Measurements from ENCODE around the gene SMU1. TPM values are rescaled to one million over a fixed set of nuclear protein-coding genes. Genes with fewer than 3 reads are reported as not detected.
A peak's percentile ranks its signal among the peaks of the same experiment; 100 is the strongest.

SMU1 gene
- total RNA-seq, 1 donor from 2014 or later, result 25.4 TPM

GRCh38 chr9:33109097-33109496 lies 32.6 kb upstream of the SMU1 start:
- H3K27ac Mint-ChIP-seq, result peak overlapping the region; percentile 73
- no peaks in the 10 kb centered on the region for H3K9me3 Mint-ChIP-seq
- TF ChIP-seq, protein P1, sequence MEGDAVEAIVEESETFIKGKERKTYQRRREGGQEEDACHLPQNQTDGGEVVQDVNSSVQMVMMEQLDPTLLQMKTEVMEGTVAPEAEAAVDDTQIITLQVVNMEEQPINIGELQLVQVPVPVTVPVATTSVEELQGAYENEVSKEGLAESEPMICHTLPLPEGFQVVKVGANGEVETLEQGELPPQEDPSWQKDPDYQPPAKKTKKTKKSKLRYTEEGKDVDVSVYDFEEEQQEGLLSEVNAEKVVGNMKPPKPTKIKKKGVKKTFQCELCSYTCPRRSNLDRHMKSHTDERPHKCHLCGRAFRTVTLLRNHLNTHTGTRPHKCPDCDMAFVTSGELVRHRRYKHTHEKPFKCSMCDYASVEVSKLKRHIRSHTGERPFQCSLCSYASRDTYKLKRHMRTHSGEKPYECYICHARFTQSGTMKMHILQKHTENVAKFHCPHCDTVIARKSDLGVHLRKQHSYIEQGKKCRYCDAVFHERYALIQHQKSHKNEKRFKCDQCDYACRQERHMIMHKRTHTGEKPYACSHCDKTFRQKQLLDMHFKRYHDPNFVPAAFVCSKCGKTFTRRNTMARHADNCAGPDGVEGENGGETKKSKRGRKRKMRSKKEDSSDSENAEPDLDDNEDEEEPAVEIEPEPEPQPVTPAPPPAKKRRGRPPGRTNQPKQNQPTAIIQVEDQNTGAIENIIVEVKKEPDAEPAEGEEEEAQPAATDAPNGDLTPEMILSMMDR (conservative IDR thresholded peaks at IDR 0.05), result no peak
- peaks cover 21% of the 10 kb centered on the region for H3K4me1 Mint-ChIP-seq (ENCODE audit: unreplicated experiment)
- H3K27me3 Mint-ChIP-seq, result no peaks in the 10 kb centered on the region
- H3K36me3 Mint-ChIP-seq, result peaks cover 11% of the 10 kb centered on the region
- H3K4me3 Mint-ChIP-seq, result no peak overlapping the region
- no peak for DNase-seq (ENCODE audit: extremely low spot score, unreplicated experiment)

DNA sequence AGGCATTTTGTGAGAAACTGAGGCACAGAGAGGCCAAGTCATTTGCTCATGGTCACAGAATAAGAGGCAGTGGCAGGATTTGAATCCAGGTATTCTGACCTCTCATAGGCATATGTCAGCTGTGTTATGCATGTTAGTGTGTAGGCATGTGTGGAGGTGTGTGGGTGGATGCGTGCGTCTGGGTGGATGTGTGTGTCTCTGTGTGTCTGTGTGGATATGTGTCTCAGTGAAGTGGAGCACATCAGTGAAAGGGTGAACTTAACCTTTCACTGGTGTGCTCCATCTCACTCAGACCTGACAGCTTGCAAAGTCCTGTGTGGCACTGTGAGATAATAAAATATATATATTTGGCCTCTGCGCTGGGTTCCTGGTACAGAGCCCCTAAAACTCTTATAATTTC lies 32.0 kb upstream of the SMU1 start:
- peaks cover 5% of the 10 kb centered on the region for H3K36me3 Mint-ChIP-seq
- H3K4me3 Mint-ChIP-seq, result no peak overlapping the region
- no peaks in the 10 kb centered on the region for H3K9me3 Mint-ChIP-seq
- no peak for DNase-seq (ENCODE audit: extremely low spot score, unreplicated experiment)
- no peaks in the 10 kb centered on the region for H3K27me3 Mint-ChIP-seq
- TF ChIP-seq, protein P1 (conservative IDR thresholded peaks at IDR 0.05), result no peak
- peak overlapping the region; percentile 73 for H3K27ac Mint-ChIP-seq
- H3K4me1 Mint-ChIP-seq (ENCODE audit: unreplicated experiment), result peaks cover 19% of the 10 kb centered on the region

DNA sequence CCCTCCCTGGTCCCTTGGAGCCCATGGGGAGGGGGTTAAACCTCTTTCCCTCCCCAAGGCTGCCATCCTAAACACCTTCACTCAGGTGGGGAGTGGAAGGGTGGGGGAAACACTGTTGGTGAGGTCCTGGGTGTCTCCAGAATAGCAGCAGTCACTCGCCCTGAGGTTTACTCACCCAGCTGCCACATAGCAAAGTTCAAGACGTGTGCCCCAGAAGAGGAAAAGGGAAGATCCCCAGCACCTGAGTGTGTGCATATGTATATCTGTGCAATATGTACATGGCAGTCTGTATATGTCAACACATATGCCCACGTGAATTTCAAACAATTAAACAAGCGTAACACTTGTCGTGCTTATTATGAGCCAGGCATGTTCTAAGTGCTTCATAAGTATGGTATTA lies 31.3 kb upstream of the SMU1 start:
- Mint-ChIP-seq H3K36me3 (peaks cover 4% of the 10 kb centered on the region), H3K4me3 (no peak overlapping the region), H3K27me3 (no peaks in the 10 kb centered on the region), H3K9me3 (no peaks in the 10 kb centered on the region), H3K27ac (peak overlapping the region; percentile 85), H3K4me1 (ENCODE audit: unreplicated experiment) (peaks cover 20% of the 10 kb centered on the region)
- no peak for DNase-seq (ENCODE audit: extremely low spot score, unreplicated experiment)
- TF ChIP-seq, protein P1 (conservative IDR thresholded peaks at IDR 0.05), result no peak

DNA sequence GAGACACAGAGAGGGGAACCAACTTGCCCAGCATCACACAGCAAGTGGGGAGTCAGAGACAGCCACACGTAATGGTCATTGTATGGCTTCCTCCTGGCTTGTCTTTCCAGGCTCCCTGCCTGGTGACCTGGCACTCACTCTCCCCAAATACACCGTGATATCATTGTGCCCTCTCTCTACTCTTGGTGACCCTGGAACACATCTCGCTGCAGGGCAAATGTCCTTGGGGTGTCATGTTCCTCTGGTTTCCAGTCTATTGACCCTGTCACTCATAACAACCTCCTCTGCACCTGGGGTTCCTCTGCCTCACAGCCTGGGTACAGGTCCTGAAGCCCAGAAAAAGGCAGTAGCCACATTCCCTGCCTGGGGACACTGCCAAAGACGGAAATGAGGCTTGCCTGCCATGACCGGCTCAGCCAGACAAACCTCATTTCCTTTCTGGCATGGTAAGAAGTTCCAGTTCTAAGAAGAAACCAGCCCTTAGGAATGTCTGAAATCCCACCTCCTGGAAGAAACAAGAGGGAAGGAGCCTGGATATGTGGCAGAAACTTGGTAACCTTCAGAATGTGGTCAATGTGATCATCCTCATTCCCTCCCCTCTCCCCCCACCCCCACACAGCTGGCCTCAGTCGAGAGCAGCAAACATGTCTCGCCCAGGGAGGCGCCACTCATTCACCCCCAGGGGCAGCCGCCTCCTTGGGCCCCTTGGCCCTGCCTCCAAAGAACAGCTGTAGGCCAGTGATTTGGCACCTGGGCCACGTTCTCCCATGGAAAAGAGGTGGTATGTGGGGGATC lies 30.6 kb upstream of the SMU1 start:
- no peak for DNase-seq (ENCODE audit: extremely low spot score, unreplicated experiment)
- Mint-ChIP-seq H3K27me3 (no peaks in the 10 kb centered on the region), H3K9me3 (no peaks in the 10 kb centered on the region), H3K36me3 (peaks cover 4% of the 10 kb centered on the region), H3K27ac (peak overlapping the region; percentile 85), H3K4me1 (ENCODE audit: unreplicated experiment) (peaks cover 20% of the 10 kb centered on the region), H3K4me3 (no peak overlapping the region)
- TF ChIP-seq, protein P1 (conservative IDR thresholded peaks at IDR 0.05), result no peak

GRCh38 chr9:33106372-33106771 lies 29.9 kb upstream of the SMU1 start:
- DNase-seq (ENCODE audit: extremely low spot score, unreplicated experiment), result no peak
- Mint-ChIP-seq H3K4me3 (no peak overlapping the region), H3K27me3 (no peaks in the 10 kb centered on the region), H3K27ac (peak overlapping the region; percentile 85), H3K4me1 (ENCODE audit: unreplicated experiment) (peaks cover 20% of the 10 kb centered on the region), H3K36me3 (no peaks in the 10 kb centered on the region), H3K9me3 (no peaks in the 10 kb centered on the region)
- TF ChIP-seq, protein P1 (conservative IDR thresholded peaks at IDR 0.05), result no peak
